Activated T-cell treated with anti-CD3 and anti-CD28 coated beads for 4 hours (primary cell): ENCODE results near the gene H3-3A.
A peak's percentile ranks its signal among the peaks of the same experiment; 100 is the strongest.
"Not testable (repeated sequence)": the region's sequence is repeated elsewhere in the genome, so short reads cannot be mapped to it uniquely, and the experiment has no call there.

ENCODE experiments used
- DNase-seq: peaks from one replicate; pipeline ENCODE4 v3.0.0-alpha.2; 2020

The H3-3A gene

DNA sequence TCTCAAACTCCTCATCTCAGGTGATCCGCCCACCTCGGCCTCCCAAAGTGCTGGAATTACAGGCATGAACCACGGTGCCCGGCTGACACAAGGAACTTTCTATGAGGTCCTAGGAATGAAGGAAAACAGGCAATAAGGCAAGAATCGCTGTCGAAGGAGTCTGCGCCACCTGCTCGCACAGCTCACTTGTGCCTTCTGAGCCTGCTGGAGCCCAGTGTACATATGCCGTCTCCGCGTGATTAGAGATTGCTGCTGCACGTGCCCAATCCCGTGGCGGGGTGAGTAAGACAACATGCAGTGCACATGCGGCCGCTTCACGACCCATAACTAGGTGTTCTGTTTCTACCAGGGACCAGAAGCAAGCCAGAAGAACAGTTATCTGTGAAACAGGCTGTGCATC lies 24.3 kb downstream of the H3-3A start:
- no peak for DNase-seq

DNA sequence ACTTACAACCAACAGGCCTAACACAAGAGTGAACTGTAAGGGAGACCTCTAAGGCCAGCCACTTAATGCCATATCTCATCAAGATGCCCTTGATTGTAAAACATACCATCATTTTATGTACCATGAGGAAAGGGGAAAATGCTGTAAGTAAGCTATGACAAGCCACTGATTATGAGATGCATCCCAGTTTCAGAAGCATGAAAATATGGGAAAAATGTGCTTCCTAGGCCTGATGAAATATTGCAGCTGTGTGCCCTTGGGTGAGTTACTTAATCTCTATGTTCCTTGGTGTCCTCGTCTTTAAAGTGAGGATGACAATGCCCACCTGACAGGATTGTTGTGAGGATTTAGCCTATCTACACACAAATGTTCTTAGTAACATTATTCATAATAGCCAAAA lies 28.9 kb downstream of the H3-3A start:
- no peak for DNase-seq

DNA sequence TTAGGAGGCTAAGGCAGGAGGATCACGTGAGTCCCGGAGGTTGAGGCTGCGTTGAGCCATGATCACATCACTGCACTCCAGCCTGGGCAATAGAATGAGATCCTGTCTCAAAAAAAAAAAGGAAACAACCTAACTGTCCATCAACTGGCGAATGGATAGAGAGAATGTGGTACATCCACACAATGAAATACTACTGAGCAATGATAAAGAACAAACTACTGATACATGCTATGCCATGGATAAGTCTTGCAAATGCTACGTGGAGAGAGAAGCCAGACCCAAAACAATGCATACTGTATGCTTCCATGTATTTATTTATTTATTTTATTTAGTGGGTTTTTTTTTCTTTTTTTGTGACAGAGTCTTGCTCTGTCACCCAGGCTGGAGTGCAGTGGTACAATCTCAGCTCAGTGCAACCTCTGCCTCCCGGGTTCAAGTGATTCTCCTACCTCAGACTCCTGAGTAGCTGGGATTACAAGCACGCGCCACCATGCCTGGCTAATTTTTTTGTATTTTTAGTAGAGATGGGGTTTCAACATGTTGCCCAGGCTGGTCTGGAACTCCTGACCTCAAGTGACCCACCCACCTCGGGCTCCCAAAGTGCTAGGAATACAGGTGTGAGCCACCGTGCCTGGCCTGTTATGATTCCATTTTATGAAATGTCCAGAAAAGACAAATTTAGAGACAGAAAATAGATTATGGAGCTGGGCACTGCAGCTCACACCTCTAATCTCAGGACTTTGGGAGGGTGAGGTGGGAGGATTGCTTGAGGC lies 29.7 kb downstream of the H3-3A start:
- DNase-seq, result not testable (repeated sequence)

DNA sequence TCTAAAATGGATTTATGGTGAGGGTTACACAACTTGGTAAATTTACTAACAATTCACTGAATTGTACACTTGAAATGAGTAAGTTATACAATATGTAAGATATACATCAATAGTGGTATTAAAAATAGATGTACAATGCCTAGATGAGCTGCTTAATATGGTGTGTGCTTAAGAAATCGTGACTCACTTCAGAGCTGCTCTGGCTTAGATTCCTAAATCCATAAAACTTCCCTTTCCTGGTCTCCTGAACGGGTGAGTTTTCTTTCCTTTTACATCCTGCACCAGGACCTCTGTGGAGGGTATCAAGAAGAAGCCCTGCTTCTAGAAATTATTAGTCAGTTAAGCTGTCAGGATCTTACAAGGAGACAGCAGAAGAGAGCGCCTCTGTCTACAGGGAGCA lies 30.4 kb downstream of the H3-3A start:
- DNase-seq, result no peak

DNA sequence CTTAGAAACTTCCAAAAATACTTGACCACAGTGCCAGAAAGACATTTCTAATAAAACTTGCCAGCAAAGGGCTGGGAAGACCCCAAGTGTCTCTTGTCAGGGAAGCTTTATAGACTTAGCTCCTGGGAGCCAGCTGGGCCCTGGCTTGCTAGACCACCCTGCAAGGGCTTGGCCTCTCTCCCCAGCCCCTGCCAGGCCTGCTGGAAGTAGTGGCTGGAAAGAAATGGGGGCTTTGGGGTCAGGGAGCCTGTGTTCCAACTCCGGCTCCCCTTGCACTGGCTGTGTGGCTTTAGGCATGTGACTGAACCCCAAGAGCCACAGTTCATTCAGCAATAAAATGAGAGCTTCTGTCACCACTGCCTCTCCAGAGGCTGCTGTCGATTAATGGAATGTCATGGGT lies 31.1 kb downstream of the H3-3A start:
- no peak for DNase-seq

DNA sequence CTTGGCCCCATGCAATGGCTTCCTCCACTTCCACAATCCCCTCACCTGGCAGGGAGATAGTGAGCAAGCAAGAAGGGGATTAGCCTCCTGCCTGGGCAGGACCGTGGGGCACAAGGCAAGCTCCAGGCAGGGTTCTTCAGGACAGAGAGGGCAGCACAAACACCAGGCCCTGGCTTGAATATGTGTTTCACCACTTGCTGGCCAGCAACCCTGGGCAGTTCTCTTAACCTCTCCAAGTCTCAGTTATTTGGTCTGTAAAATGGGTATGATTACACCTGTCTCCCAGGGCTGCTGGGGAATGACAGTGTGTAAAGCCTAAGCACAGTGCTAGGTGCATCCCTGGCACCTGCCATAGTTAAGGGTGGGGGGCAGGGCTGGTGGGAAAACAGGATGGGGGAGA lies 31.9 kb downstream of the H3-3A start:
- DNase-seq, result no peak

DNA sequence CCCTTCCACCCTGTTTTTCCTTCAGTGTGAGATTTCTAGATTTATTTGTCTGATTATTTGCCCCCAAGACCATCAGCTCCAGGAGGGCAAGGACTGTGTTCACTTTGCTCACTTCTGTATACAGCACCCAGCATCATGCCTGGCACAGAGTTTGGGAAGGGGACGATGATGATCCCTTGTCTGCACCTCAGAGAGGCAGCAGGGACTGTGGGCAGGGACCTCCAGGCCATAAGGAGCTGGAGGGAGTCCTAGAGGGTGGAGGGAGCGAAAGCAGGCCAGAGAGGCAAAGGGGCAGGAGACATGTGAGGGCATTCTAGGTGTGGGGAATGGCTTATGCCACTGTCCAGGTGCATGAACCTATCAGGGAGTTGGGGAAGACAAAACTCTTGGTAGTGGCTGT lies 32.8 kb downstream of the H3-3A start:
- no peak for DNase-seq

DNA sequence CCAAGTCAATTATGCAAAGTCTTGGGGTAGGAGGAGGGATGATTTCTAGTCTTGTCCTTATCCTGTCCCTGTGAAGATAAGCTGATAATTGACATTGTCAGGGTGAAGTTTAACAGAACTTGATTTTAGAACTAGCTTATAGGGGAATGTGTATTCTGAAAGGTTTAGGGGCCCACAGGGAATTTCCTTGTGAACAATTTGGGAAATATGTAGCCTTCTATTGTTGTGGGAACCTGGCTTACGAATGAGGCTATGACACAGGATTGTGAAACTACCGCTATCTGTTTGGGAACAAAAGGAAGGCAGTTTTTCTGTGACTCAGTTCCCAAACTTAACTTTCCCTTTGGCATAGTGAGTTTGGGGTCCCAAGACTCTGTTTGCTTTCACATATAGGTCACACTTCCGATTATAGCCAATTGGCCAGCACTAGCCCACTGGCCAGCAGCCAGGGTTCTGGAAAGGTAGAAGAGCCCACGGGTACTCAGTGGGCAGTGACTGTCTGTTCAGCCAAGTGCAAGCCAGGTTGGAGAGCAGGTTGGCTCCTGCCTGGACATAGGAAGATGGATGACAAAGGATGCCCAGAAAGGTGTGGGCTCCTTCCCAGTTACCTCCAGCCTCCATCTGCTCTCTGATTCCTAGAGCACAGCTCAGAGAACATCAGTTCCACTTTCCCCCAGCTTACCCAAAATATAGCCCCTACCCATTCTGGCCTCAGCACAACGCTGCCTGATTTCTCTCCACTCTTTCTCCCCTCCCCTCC lies 35.5 kb downstream of the H3-3A start:
- DNase-seq, result no peak

DNA sequence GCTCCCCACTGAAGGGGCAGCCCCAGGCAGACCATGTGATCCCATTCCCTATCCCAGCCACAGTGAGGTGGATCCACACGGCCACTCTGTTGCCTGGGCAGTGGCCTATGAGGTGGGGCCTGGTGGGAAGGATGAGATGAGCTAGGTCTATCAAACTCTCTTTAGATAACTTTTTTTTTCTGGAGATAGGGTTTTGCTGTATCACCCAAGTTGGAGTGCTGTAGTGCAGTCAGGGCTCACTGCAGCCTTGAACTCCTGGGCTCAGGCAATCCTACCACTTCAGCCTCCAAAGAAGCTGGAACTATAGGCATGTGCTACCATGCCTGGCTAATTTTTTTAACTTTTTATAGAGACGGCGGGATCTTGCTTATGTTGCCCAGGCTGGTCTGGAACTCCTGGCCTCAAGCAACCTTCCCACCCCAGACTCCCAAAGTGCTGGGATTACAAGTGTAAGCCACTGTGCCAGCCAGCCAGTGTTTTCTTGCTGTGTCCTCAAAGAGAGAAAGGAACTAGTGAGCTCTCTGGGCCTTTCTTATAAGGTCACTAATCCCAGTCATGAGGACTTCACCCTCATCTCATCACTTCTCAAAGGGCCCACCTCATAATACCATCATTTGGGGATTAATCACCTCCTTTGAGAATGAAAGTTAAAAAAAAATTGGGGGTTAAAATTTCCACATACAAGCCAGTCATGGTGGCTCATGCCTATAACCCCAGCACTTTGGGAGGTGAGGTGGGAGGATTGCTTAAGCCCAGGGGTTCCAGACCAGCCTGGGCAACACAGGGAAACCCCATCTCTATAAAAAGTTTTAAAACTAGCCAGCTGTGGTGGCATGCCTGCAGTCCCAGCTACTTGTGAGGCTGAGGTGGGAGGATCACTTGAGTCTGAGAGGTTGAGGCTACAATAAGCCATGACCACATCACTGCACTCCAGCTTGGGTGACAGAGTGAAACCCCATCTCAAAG lies 36.6 kb downstream of the H3-3A start:
- no peak for DNase-seq

DNA sequence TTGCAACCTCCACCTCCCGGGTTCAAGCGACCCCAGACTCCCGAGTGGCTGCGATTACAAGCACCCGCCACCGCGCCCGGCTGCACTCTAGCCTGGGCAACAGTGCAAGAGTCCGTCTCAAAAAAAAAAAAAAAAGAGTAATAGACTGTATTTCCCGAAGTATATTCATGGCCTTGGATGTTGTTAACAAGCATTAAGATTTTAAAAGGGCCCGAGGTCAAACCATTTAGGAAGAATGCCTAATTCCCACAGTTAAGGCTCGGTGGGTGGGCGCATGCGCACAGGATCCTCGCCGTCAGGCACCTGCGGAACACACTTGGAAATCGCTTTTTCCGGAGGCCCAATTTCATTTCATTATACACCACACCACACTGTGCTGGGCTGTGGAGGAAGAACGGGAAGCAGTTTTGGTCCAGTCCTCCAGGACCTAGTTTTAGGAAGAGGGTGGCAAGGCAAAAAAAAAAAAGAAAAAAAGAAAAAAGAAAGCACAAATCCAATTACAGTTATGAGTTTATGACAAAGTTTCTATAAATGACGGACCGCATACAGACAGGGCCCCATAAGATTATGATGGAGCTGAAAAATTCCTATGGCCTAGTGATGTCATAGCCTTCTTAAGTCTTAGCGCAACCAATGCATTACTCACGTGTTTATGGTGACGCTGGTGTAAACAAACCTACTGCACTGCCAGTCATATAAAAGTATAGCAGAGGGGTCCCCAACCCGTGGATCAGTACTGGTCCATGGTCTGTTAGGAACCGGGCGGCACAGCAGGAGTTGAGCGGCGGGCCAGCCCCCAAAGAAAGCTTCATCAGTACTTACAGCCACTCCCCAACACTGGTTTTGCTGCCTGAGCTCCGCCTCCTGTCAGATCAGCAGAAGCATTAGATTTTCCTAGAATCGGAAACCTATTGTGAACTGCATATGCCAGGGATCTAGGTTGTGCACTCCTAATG lies 38.2 kb downstream of the H3-3A start:
- DNase-seq, result no peak

DNA sequence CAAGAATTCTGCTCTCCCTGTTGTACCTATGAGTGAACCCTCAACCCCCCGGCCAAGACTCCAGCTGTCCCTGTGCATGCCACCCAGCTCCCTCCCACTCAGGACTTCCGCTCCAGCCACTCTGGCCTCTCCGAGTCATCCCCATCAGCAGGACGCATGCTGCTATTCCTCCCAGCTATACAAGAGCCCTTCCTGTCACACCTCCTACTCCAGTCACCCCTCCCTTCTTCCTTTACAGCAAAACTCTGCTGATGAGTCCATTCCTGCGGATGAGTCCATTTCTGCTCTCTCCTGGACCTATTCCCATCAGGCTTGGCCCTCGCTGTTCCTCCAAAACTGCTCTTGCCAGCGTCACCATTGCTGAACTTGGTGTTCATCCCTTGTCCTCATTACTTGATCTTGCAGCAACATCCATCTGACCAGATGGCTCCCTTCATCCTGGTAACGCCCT lies 42.2 kb downstream of the H3-3A start:
- no peak for DNase-seq

DNA sequence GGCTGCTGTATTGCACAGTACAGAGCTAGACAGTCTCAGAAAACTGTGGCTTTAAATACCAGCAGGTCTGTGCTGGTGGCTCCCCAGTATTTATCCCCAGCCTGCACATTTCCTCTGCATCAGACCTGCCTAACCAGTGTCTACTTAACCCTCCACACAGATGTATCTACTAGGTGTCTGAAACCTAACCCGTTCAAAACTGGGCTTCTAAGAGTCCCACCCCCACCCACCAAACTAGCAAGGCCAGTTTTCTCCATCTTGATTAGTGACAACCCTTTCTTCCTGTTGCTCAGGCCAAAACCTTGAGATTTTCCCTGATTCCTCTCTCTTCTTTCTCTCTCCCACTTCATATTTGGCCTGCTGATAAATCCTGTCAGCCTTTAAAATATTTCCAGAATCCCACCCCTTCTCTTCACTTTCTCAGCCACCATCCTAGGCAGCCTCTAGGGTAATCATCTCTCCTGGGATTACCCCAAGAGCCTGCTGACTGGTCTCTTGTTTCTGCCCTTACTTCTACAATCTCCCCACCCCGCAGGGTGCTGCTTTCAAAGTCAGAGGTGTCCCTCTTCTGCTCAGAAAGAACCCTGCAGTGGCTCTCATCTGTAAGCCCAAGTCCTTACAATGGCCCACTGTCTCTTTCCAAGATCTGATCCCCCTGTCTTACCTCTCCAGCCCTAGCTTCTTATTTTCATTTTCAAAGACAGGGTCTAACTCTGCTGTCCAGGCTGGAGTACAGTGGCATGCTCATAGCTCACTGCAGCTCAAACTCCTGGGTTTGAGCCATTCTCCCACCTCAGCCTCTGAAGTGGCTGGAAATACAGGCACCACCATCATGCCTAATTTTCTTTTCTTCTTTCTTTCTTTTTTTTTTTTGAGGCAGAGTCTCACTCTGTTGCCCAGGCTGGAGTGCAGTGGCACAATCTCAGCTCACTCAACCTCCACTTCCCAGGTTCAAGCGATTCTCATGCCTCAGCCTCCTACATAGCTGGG lies 45.2 kb downstream of the H3-3A start:
- DNase-seq, result no peak

DNA sequence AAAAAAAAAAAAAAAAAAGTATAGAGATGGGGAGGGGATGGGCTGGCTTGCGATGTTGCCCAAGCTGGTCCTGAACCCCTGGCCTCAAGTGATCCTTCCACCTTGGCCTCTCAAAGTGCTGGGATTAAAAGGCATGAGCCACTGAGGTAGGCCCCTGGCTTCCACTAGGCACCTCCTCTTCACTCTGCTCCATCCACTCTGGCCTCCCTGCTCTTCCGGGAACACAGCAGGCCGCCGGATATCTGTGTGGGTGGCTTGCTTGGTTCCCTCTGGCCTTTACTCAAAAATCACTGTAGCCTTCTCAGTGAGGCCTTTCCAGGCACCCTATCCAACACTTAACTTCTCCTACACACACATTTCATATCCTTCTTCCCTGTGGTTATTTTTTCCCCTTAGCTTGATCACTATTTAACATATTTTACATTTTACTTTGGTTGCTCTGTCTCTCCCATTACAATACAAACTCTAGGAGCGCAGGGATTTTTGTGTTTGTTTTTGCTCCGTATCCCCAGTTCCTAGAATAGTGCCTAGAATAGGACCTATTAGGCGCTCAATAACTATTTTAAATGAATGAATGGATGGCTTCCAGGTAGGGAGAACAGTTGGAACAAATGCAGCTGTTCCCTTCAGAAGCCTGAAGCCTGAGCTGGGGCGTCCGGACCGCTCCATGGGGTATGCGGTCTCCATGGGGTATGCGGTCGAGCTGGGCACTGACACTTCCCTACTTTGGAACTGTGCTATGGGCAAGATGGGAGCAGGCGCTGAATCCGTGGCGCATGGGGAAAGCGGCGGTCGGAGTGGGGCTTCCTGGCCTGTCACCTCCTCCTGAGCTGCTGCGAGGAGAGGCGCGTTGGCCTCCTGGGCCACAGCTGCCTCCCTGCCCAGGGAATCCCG lies 46.7 kb downstream of the H3-3A start:
- DNase-seq, result no peak

DNA sequence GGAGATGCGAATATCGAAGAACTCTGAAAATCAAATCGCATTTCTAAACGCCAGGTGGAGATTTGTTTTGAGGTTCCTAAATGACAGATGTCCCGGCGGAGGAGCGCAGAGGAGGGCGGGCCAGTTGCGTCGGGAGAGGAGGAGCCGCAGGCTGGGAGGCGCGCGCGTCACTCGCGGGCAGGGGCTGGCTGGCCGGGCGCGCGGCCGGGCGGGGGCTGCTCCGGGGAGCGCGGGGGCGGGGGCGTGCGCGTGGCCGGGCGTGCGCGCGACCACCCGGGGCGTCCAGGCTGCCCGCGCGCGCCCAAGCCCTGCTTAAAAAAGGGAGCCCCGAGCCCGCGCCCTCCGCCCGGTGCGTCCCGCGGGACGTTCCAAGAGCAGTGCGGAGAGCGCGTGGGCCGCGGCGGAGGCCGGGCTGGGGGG lies 47.3 kb downstream of the H3-3A start:
- peak; percentile 60 for DNase-seq

DNA sequence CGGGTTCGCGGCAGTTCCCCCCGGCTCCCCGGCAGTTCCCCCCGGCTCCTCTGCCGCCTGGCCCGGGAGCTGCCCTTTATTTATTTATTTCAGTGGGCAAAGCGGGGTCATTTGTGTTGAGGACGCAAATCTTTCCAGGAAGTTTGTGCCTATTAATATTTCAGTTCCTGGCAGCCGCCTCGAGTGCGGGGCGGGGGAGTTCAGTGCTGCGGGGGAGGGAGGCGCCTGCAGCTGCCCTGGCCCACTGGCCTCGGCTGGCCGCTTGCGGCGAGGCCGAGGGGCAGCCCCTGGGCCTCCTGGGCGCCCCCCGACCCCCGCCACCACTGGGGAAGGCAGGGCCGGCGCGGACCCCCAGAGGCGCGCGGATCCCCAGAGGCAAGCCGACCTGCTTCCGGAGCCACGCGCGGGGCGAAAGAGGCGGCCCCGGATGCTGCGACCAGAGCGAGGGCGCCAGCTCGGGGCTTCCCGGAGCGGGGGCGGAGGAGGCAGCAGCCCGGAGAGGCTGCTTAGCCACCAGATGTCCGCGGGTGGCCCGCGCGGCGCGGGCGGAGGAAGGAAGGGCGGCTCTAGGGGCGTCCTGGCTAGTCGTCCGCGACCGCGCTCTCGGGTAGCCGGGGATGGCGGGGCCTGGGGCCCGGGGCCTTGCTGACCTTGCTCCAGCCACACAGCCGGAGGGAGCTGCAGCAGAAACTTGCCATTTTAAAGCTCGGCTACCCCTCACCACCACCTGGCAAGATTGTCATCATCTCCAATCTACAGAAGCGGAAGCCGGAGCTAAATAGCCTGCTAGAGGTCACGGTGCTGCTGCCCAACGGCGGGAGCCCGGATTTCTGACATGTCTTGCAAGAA lies 48.0 kb downstream of the H3-3A start:
- no peak for DNase-seq

DNA sequence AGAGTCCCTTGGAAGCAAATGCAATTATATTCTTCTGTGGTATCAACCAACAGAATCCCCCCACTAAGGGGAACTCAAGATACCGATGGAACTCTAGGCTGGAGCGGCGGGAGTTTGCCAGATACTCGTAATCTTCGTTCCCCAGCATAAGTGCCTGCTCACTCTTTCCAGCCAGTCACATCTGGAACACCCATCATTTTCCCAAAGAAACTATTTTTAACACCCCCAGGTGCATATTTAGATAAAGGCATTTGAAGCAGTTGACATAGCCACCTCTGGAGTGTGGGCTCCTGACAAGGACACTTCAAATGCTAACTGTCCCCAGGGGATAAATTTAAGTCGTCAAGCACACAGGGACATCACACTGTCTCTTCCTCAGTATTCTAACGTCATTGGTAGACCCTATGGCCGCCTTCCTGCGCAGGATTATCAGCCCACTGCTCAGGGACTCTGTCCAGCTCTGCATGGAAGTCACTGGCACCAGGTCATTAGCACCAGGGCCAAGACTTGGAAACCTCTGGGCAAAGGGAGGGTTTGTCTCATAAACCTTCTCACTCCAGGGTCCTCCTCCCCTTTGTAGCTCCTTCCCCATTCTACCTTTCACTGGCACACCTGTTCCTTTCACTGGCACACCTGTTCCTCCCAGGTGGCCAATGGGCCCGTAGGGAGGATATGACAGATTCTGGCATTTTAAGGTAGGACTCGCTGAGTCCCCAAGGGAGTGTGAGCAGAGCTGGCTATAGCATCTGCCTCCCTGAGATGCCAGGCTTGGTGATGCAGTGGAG lies 48.8 kb downstream of the H3-3A start:
- no peak for DNase-seq

DNA sequence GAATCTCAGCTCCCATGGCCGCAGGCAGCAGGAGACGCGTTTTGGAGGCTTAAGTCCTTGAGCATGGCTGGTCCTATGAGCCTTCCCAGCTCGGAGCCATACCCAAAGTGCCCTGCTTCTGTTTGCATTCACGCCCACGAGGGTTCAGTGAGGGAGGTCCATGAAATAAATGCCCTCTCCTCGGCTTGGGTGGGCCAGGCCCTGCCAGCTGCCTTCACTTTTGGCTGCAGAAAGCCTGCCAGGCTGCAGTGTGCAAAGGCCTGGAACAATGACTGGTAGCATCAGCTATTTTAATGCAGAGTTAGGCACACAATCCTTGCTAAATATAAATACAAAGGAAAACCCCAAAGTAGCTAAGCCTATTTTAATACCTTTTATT lies 49.4 kb downstream of the H3-3A start:
- no peak for DNase-seq

DNA sequence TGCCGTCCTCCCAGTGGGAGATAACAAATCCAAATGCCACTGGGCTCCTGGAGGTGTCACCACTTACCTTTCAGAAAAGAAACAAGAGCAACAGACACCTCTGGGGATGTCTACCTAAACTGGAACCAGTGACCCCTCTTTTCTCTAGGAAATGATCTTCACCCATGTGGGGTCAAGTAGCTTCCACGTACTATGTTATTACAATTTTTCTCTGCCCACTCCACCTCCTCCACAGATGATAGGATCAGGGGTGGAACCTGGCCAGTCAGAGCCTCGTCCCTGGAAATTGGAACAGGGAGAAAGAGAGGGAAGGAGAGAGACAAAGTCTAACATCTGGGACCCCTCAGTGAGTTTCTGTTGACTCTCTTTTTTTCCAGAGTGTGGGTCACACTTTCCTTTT lies 50.1 kb downstream of the H3-3A start:
- no peak for DNase-seq
